Measurements from ENCODE around the gene BARHL1.

Gene BARHL1

GRCh38 chr9:132588501-132589147 is 6.2 kb downstream of the BARHL1 start:
- DNase-seq: no peak

DNA sequence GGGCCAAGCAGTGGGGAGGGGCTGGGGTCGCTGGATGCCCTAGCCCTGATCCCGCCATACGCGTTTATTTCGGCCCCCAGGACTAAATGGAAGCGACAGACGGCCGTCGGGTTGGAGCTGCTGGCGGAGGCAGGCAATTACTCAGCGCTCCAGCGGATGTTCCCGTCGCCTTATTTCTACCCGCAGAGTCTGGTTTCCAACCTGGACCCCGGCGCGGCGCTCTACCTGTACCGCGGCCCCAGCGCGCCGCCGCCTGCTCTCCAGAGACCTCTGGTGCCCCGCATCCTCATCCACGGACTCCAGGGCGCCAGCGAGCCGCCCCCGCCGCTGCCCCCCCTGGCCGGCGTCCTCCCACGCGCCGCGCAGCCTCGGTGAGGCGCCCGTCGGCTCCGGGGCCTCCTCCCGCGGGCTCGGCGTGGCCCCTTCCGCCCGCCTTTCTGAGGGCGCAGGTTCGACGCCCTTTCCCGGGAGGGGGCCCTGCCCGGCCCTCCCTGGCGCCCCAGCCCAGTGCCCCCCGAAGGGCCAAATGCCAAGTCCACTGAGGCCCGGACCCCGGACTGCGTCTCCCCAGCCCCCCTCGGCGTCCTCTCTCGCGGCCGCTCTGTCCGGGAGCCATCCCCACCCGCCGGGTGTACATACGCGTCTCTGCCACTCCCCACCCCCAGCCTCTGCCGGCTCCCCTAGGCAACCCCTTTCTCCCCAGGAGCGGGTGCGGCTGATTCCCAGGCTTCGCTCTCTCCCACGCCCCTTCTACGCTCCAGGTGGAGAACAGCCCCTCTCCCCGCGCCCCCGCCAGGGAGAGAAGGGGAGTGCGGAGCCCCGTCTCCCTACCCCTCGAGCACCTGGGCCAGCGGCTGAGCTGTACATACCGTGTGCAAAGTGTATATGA is 7.0 kb downstream of the BARHL1 start:
- DNase-seq: no peak

GRCh38 chr9:132590037-132590317 is 7.6 kb downstream of the BARHL1 start:
- no peak for DNase-seq

GRCh38 chr9:132590318-132591182 is 8.1 kb downstream of the BARHL1 start:
- no peak for DNase-seq

- DNase-seq: no peak
These were observed 8.8 kb downstream of the BARHL1 start for GRCh38 chr9:132591244-132591643.

GRCh38 chr9:132591751-132592314 is 9.4 kb downstream of the BARHL1 start:
- DNase-seq: no peak

- no peak for DNase-seq
These were observed 10.0 kb downstream of the BARHL1 start for GRCh38 chr9:132592451-132592850.

GRCh38 chr9:132594412-132594811 is 12.0 kb downstream of the BARHL1 start:
- DNase-seq: no peak

DNA sequence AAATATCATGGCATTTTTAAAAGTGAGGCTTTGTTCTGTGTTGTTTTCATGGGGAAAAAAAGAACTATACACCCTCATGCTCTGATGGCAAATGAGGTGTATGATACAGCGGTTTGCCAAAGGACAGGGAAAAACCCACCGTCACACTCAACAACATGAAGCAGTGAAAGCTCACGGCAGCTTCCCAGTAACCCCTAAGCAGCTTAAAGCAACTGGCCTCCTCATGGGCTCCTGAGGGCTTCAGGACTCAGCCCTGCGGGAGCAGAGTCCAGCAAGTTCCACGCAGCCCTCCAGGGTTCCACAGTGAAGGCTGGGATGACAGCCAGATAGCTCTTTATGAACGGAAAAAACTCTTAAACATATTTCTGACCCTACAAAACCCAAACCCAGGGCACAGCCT is 12.9 kb downstream of the BARHL1 start:
- DNase-seq: no peak

- no peak for DNase-seq
These were observed 13.8 kb downstream of the BARHL1 start for GRCh38 chr9:132596200-132596599.

- DNase-seq: no peak
These were observed 14.8 kb downstream of the BARHL1 start for GRCh38 chr9:132597073-132597775.

DNA sequence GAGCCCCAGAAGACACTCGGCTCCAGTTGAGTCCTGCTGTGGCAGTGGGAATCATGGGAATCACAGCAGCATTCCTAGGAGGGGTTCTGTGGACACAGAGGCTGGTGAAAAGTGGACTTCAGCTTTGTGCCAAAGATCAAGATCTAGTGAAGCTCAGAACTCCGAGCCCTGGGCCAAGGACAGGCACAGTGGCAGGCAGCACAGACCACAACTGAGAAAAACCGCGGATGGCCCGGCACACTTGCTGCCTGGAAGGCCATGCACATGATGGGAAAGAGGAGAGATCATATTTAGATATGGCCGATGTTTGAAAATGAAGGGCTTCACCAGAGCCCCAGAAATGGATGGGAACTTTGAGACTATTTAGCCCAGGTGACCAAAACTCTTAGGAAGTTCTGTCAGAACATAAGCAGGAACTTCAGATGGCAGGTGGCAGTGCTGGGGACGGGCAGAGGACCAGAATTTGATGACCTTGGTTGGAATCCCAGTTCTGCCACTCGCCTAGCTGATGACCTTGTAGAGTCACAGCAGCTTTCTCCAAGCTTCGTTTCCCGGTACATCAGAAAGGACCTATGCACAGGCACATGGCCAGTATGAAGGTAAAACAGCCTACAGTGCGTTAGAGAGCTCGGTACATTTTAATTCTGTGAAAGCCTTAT is 18.0 kb downstream of the BARHL1 start:
- DNase-seq: no peak

DNA sequence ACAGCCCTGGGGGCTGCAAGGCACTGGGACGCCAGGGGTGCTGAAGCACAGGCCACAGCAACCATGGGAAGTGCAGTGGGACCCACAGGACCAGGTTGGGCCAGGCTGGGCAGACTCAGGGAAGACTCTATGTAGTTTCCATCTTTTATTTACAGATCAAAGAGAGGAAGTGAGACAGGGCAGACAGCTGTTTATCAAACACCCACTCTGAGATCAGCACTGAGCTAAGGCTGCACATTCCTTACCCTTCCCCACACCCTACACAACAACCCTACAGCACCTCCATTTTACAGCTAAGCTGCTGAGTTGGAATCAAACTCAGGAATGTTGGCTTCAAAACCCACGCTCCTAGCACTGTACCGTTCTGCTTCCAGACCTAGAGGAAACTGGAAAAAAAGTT is 19.8 kb downstream of the BARHL1 start:
- no peak for DNase-seq

- no peak for DNase-seq
These were observed 23.0 kb downstream of the BARHL1 start for GRCh38 chr9:132605387-132605786.

DNA sequence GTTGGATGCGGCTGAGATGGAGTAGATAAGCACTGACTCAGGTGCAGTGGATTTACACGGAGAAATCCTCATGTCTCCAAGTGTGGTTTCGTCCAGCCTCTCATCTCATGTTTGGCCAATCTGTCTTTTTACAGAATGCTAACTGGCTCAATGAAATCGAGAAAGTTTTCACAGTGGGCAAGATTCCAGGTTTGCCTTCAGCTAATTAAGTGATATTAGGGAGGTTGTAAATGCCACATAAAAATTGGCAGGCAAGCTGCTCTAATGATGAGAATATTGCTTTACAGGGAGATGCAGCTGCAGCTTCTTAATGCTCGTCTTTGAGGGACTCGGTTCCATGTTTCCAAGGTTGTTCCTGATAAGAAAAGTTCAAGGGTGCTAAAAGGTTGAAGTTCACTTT is 23.7 kb downstream of the BARHL1 start:
- no peak for DNase-seq

- DNase-seq: no peak
These were observed 26.8 kb downstream of the BARHL1 start for GRCh38 chr9:132609184-132609583.

- DNase-seq: no peak
These were observed 27.4 kb downstream of the BARHL1 start for GRCh38 chr9:132609829-132610228.

- DNase-seq: no peak
These were observed 28.3 kb downstream of the BARHL1 start for GRCh38 chr9:132610661-132611060.

DNA sequence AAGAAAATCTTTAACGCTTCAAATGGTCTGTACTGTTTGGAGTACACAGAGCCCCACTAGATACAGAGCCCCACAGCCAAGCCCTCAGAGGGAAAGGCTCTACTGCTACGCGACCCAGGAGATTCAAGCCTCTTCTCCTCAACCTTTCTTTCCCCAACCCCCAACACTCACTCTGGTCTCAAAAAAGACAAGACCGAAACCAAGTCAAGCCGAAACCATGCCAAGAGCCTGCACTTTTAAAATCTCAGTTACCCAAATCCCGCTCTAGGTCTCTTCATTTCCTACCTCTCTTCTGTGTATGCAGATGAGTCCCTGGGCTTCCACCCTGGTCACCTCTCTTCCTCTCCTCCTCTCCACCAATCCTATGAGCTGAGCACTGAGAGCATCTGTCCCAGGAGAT is 31.9 kb downstream of the BARHL1 start:
- no peak for DNase-seq

DNA sequence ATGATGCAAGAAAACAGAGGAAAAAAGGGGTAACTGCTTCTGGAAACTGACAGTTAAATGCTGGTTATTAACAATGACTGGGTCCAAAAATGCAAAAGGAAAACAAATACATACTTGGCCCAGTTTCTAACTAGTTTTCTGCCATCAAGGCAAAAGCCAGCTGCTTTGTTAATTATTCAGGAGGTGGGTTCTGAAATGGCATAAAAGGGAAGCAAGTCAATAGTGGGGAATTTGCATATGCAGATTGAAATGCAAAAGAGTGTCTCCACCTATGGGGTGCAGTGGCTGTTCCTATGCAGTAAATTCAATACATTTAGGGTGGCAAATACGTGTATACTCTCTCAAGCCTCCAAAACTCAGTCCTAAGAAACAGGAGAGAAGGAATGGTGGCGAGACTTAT is 33.4 kb downstream of the BARHL1 start:
- no peak for DNase-seq

GRCh38 chr9:132616725-132617124 is 34.3 kb downstream of the BARHL1 start:
- no peak for DNase-seq

DNA sequence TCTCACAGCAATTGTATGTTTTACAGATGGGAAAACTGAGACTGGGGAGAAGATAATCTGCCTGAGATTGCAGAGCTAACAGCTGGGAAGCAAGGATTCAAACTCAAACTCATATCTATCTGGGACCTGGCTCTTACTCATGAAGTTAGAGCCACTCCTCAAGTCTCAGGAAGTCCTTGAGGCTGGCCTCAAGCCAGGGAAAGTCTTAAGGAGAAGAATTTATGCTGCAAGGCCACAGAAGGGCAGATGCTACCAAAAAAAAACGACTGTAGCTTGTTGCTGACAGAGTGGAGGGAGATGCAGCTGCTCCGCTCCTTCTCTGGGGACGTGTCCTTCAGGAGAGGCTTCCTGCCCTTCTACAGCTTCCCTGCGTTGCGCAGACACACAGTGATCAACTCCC is 39.8 kb downstream of the BARHL1 start:
- DNase-seq: no peak

Data from effector CD4-positive, alpha-beta T cell (primary cell).